ENCODE results near the gene ADAM12. TPM values are rescaled to one million over a fixed set of nuclear protein-coding genes. Genes with fewer than 3 reads are reported as not detected.

ADAM12 gene
- total RNA-seq, 4 donors from 2014 or later: under 0.01 to 1.3 (median 1.0) TPM

- intact Hi-C loops (cut with DNase I): no loop called here
- 65% methylated on average over 8 of the region's 8 CpGs for WGBS
Observed at GRCh38 chr10:126240483-126240882, 147.8 kb downstream of the ADAM12 start.

GRCh38 chr10:126239844-126240243, 148.4 kb downstream of the ADAM12 start:
- Histone ChIP-seq H3K9me3 (no peaks in the 10 kb centered on the region), H3K27me3 (no peaks in the 10 kb centered on the region), H3K4me1 (no peaks in the 10 kb centered on the region), H3K27ac (replicated peaks in 1 of 4) (no peak overlapping the region), H3K36me3 (no peaks in the 10 kb centered on the region), H3K4me3 (no peak overlapping the region)
- no peak for DNase-seq (ENCODE audit: extremely low spot score)
- intact Hi-C loops (cut with DNase I): no loop called here
- TF ChIP-seq CTCF (IDR thresholded peaks at IDR 0.05) (no peak), POLR2AphosphoS5 (IDR thresholded peaks at IDR 0.05) (no peak), EP300 (IDR thresholded peaks at IDR 0.05) (no peak), POLR2A (IDR thresholded peaks at IDR 0.05; ENCODE audit: low read depth) (no peak)
- 93% methylated on average over 5 of the region's 8 CpGs for WGBS

More at GRCh38 chr10:126240483-126240882, 147.8 kb downstream of the ADAM12 start:
- Histone ChIP-seq H3K9me3 (no peaks in the 10 kb centered on the region), H3K36me3 (no peaks in the 10 kb centered on the region), H3K27ac (replicated peaks in 1 of 4) (no peak overlapping the region), H3K27me3 (no peaks in the 10 kb centered on the region), H3K4me3 (no peak overlapping the region), H3K4me1 (no peaks in the 10 kb centered on the region)
- no peak for DNase-seq (ENCODE audit: extremely low spot score)
- no peak for TF ChIP-seq CTCF (IDR thresholded peaks at IDR 0.05)
- no peak for TF ChIP-seq POLR2A (IDR thresholded peaks at IDR 0.05; ENCODE audit: low read depth)
- TF ChIP-seq POLR2AphosphoS5 (IDR thresholded peaks at IDR 0.05): no peak
- TF ChIP-seq EP300 (IDR thresholded peaks at IDR 0.05): no peak

DNA sequence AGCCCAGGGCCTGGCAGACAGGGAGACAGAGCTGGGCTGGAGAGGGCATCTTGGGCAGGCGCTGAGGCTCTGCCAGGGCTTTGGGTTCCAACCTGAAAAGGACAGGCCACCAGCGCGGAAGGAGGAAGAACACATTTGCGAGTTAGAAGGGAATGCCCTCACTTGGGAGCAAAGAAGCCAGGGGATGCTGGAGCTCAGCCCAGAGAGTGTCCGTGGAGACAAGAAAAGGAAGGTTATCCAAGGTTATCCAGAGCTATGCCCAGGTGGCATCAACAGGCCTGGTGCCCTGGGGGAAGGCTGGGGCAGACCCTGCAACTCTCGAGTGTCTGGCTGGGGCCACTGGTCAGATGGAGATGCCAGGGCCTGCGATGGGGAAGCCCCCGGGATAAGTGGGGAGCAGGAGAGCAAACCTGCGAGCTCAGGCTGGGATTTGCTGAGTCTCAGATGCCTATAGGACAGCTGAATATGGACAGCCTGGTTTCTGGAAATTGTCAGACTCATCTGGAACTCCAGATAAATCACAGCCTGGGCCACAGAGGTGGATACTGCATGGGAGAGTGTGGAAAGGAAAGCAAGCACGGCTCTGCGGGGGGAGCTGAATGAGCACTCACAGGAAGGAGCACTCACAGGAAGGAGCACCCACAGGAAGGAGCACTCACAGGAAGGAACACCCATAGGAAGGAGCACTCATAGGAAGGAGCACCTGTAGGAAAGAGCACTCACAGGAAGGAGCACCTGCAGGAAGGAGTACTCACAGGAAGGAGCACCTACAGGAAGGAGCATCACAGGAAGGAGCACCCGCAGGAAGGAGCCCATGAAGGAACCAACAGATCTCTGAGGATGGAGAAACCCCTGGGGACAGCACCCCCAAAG, 152.1 kb downstream of the ADAM12 start:
- Histone ChIP-seq H3K4me1 (no peaks in the 10 kb centered on the region), H3K27me3 (peaks cover 0 to 11% (median 0%) of the 10 kb centered on the region in 4 donors), H3K36me3 (no peaks in the 10 kb centered on the region), H3K9me3 (no peaks in the 10 kb centered on the region), H3K4me3 (no peak overlapping the region), H3K27ac (replicated peaks in 1 of 4) (no peak overlapping the region)
- TF ChIP-seq EP300 (IDR thresholded peaks at IDR 0.05): no peak
- 87% methylated on average over 12 of the region's 12 CpGs for WGBS
- no peak for DNase-seq (ENCODE audit: extremely low spot score)
- intact Hi-C loops (cut with DNase I): no loop called here

- DNase-seq (ENCODE audit: extremely low spot score): no peak
- WGBS: 97% methylated on average over 11 of the region's 25 CpGs
Observed at GRCh38 chr10:126235091-126235978, 152.9 kb downstream of the ADAM12 start.

More at GRCh38 chr10:126235091-126235978, 152.9 kb downstream of the ADAM12 start:
- H3K4me1 ChIP-seq: no peaks in the 10 kb centered on the region
- H3K9me3 ChIP-seq: no peaks in the 10 kb centered on the region
- peaks cover 0 to 11% (median 0%) of the 10 kb centered on the region in 4 donors for H3K27me3 ChIP-seq
- no peak for TF ChIP-seq CTCF (IDR thresholded peaks at IDR 0.05)
- no peak for TF ChIP-seq EP300 (IDR thresholded peaks at IDR 0.05)
- TF ChIP-seq POLR2AphosphoS5 (IDR thresholded peaks at IDR 0.05): no peak
- intact Hi-C loops (cut with DNase I): no loop called here
- H3K4me3 ChIP-seq: no peak overlapping the region
- no peak overlapping the region for H3K27ac ChIP-seq (replicated peaks in 1 of 4)
- H3K36me3 ChIP-seq: no peaks in the 10 kb centered on the region
